CD14-positive monocyte (primary cell): Measurements from ENCODE around the gene FBL. TPM values are rescaled to one million over a fixed set of nuclear protein-coding genes. Genes with fewer than 3 reads are reported as not detected.
A peak's percentile ranks its signal among the peaks of the same experiment; 100 is the strongest.

Source experiments
- DNase-seq, 3 donors: peaks; one replicate each; pipeline ENCODE4 v3.0.0-alpha.2; 2011 to 2022
- H2AFZ ChIP-seq: 2 replicates; pipeline ENCODE4 v1.6.0; 2012; ENCODE audit warnings: mild to moderate bottlenecking, low read depth, low read length, inconsistent platforms; ENCODE audit not compliant: insufficient read depth, poor library complexity, severe bottlenecking
- H3K27ac ChIP-seq, 2 donors: 1 replicate in 1 of 2; 2 replicates in 1 of 2; pipeline ENCODE4 v1.5.1; 2012 to 2013; ENCODE audit warnings: low read length in 2 of 2, control low read depth in 1 of 2, inconsistent platforms in 1 of 2, low read depth in 1 of 2, mild to moderate bottlenecking in 1 of 2
- H3K27me3 ChIP-seq, 2 donors: one replicate each; pipeline versions ENCODE4 v1.6.0 to v1.6.1; 2011 to 2013; ENCODE audit warnings: low read length in 2 of 2; ENCODE audit not compliant: control insufficient read depth in 2 of 2, insufficient read depth in 2 of 2
- H3K36me3 ChIP-seq, 2 donors: replicated peaks in 1 of 2; 1 replicate in 1 of 2; 2 replicates in 1 of 2; pipeline versions ENCODE4 v1.5.1 to v1.6.1; 2012 to 2013; ENCODE audit warnings: low read length in 2 of 2, control low read depth in 1 of 2, inconsistent platforms in 1 of 2, mild to moderate bottlenecking in 1 of 2; ENCODE audit not compliant: insufficient read depth in 2 of 2, control insufficient read depth in 1 of 2
- H3K4me1 ChIP-seq, 2 donors: 1 replicate in 1 of 2; 2 replicates in 1 of 2; pipeline versions ENCODE4 v1.5.1 to v1.6.1; 2012 to 2013; ENCODE audit warnings: low read length in 2 of 2, control low read depth in 1 of 2, inconsistent platforms in 1 of 2, mild to moderate bottlenecking in 1 of 2, moderate library complexity in 1 of 2; ENCODE audit not compliant: insufficient read depth in 2 of 2, control insufficient read depth in 1 of 2
- H3K4me2 ChIP-seq: replicated peaks from 2 replicates; pipeline ENCODE3; 2012; ENCODE audit warnings: low read length, moderate library complexity, mild to moderate bottlenecking; ENCODE audit not compliant: poor library complexity, severe bottlenecking; ENCODE audit errors: extremely low read depth
- H3K4me3 ChIP-seq, 3 experiments: fragments of 200-600 bp in 1 of 3; sonication (generic) in 1 of 3; replicated peaks in 1 of 3; 1 replicate in 2 of 3; 2 replicates in 1 of 3; pipeline ENCODE4 v1.5.1; 2011 to 2013; ENCODE audit warnings: low read length in 3 of 3, mild to moderate bottlenecking in 3 of 3, control low read depth in 2 of 3, low read depth in 2 of 3, inconsistent platforms in 1 of 3, moderate library complexity in 1 of 3
- H3K79me2 ChIP-seq: 2 replicates; pipeline ENCODE4 v1.6.0; 2012; ENCODE audit warnings: mild to moderate bottlenecking, control low read depth, inconsistent platforms, low read length, moderate library complexity; ENCODE audit not compliant: insufficient read depth
- H3K9ac ChIP-seq: 2 replicates; pipeline ENCODE4 v1.6.0; 2017; ENCODE audit warnings: low read length, mild to moderate bottlenecking; ENCODE audit not compliant: insufficient read depth, poor library complexity, severe bottlenecking
- H3K9me3 ChIP-seq, 2 donors: replicated peaks in 1 of 2; 1 replicate in 1 of 2; 2 replicates in 1 of 2; pipeline versions ENCODE4 v1.5.1 to v1.6.1; 2012 to 2013; ENCODE audit warnings: low read length in 2 of 2, control low read depth in 1 of 2; ENCODE audit not compliant: control insufficient read depth in 1 of 2, insufficient read depth in 1 of 2
- H4K20me1 ChIP-seq: 2 replicates; pipeline ENCODE4 v1.6.0; 2012; ENCODE audit warnings: mild to moderate bottlenecking, low read length, control low read depth, moderate library complexity; ENCODE audit not compliant: insufficient read depth
- H3K27ac Mint-ChIP-seq, 7 donors: one replicate each; pipeline ENCODE4 v1.8.0; 2020; ENCODE audit warnings: mild to moderate bottlenecking in 7 of 7, mixed read lengths in 7 of 7, moderate library complexity in 6 of 7, inconsistent platforms in 2 of 7
- H3K27me3 Mint-ChIP-seq, 3 donors: one replicate each; pipeline ENCODE4 v1.8.0; 2021 to 2022; ENCODE audit warnings: low read depth in 3 of 3, mild to moderate bottlenecking in 3 of 3, mixed read lengths in 3 of 3, moderate library complexity in 3 of 3, inconsistent platforms in 1 of 3
- H3K36me3 Mint-ChIP-seq, 2 donors: one replicate each; pipeline ENCODE4 v1.8.0; 2020; ENCODE audit warnings: mixed read lengths in 2 of 2, inconsistent platforms in 1 of 2, mild to moderate bottlenecking in 1 of 2
- H3K4me1 Mint-ChIP-seq: one replicate; pipeline ENCODE4 v1.8.0; 2020; ENCODE audit warnings: mild to moderate bottlenecking, mixed read lengths
- H3K4me3 Mint-ChIP-seq, 2 donors: one replicate each; pipeline ENCODE4 v1.8.0; 2020; ENCODE audit warnings: mild to moderate bottlenecking in 2 of 2, mixed read lengths in 2 of 2, moderate library complexity in 1 of 2
- H3K9me3 Mint-ChIP-seq, 7 donors: one replicate each; pipeline ENCODE4 v1.8.0; 2020 to 2022; ENCODE audit warnings: mixed read lengths in 7 of 7, mild to moderate bottlenecking in 6 of 7, moderate library complexity in 6 of 7, inconsistent platforms in 2 of 7
- CTCF ChIP-seq: fragments of 200-600 bp; IDR thresholded peaks from one replicate; pipeline ENCODE4 v1.8.0; 2022; ENCODE audit warnings: antibody characterized with exemption, mild to moderate bottlenecking
- WGBS: methylation state at CpG from one replicate; pipeline ENCODE4 v1.1.5; 2013; ENCODE audit warnings: missing lambda C conversion rate; ENCODE audit not compliant: insufficient coverage; 5-methylcytosine and 5-hydroxymethylcytosine counted together
- intact Hi-C, 2 donors: fragments of 100-400 bp; cut with micrococcal nuclease; formaldehyde crosslinking; loops; one replicate each; pipeline versions ENCODE4 v1.15.0 to v1.15.1; 2023
- polyA plus RNA-seq, 3 donors: library from polyadenylated mRNA; depleted of rRNA in 1 of 3; unstranded in 2 of 3; stranded (reverse) in 1 of 3; fragments of 300-500 nt in 2 of 3; fragments of >200 nt in 1 of 3; fragmentation: Illumina TruSeq in 2 of 3; gene quantifications; 1 replicate in 2 of 3; 2 replicates in 1 of 3; pipeline ENCODE4 v1.2.3, GENCODE V29; 2012 to 2021

Gene FBL
- polyA plus RNA-seq, 3 donors: 57.1 to 157 (median 60.3) TPM

DNA sequence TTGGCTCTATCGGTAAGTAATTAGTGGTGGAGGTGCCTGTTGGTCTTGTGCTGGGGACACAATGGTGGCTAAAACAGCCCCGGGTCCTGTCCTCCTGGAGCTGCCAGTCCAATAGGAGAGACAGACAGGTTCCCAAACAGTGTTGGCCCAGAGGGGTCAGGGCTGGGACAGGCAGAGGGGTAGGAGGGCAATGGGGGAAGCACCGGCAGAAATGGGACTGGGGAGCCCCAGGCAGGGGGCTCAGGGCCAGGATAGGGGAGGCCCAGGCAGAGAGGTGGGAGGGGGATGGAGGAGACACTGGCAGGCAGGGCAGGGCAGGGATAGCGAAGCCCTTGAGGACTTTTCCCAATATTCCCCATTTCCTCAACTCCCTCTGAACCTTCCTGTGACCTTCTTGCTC is 2.2 kb upstream of the FBL start:
- TF ChIP-seq CTCF: no peak
- H4K20me1 ChIP-seq: peaks cover 3% of the 10 kb centered on the region
- H3K4me2 ChIP-seq: no peak overlapping the region
- WGBS: 94% methylated on average over 3 of the region's 4 CpGs
- H3K9me3 Mint-ChIP-seq: peaks cover 0 to 1% (median 0%) of the 10 kb centered on the region in 7 donors
- no peak overlapping the region for H3K9ac ChIP-seq
- no peak overlapping the region for H3K27ac ChIP-seq
- H3K79me2 ChIP-seq: peaks cover 27% of the 10 kb centered on the region
- intact Hi-C loops: no loop called here
- H3K4me3 Mint-ChIP-seq: no peak overlapping the region
- no peaks in the 10 kb centered on the region for H3K27me3 ChIP-seq
- peaks cover 0 to 3% (median 1%) of the 10 kb centered on the region in 3 donors for H3K27me3 Mint-ChIP-seq
- DNase-seq: no peak
- no peaks in the 10 kb centered on the region for H3K36me3 Mint-ChIP-seq
- H3K36me3 ChIP-seq: no peaks in the 10 kb centered on the region
- peaks cover 28 to 39% of the 10 kb centered on the region in 2 donors for H3K4me1 ChIP-seq
- H3K27ac Mint-ChIP-seq: peak overlapping the region in 1 of 7 donors; percentile 9
- no peak overlapping the region for H3K4me3 ChIP-seq
- H3K9me3 ChIP-seq: no peaks in the 10 kb centered on the region
- H2AFZ ChIP-seq: peak overlapping the region; percentile 29
- H3K4me1 Mint-ChIP-seq: peaks cover 34% of the 10 kb centered on the region

DNA sequence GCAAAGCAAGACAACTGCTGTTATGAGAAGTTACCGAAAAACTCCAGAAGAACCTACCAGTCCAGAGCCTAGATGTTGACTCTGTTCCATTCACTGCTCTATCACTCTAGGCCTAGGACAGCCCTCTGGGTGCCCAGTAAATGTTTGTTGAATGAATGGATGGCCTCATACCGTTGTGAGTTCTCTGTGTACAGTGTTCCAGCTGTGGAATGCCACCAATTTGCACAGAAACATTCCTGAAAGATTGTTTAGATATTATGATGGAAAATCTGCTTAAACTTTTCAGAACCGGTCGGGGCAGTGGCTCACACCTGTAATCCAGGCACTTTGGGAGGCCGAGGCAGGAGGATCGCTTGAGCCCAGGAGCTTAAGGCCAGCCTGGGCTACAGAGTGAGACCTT is 1.3 kb upstream of the FBL start:
- H4K20me1 ChIP-seq: peaks cover 11% of the 10 kb centered on the region
- H3K36me3 ChIP-seq: no peaks in the 10 kb centered on the region
- intact Hi-C loops: no loop called here
- TF ChIP-seq CTCF: no peak
- H3K4me1 Mint-ChIP-seq: peaks cover 41% of the 10 kb centered on the region
- H3K27me3 Mint-ChIP-seq: peaks cover 0 to 1% (median under 1%) of the 10 kb centered on the region in 3 donors
- WGBS: 97% methylated on average over 5 of the region's 6 CpGs
- no peak overlapping the region for H3K4me2 ChIP-seq
- peaks cover 28 to 39% of the 10 kb centered on the region in 2 donors for H3K4me1 ChIP-seq
- no peak overlapping the region for H3K9ac ChIP-seq
- no peaks in the 10 kb centered on the region for H3K9me3 ChIP-seq
- no peak overlapping the region for H3K4me3 Mint-ChIP-seq
- peaks cover 0 to 1% (median 0%) of the 10 kb centered on the region in 7 donors for H3K9me3 Mint-ChIP-seq
- no peaks in the 10 kb centered on the region for H3K27me3 ChIP-seq
- DNase-seq: no peak
- H3K36me3 Mint-ChIP-seq: no peaks in the 10 kb centered on the region
- H3K27ac Mint-ChIP-seq: no peak overlapping the region
- no peak overlapping the region for H3K4me3 ChIP-seq
- no peak overlapping the region for H3K27ac ChIP-seq
- peaks cover 36% of the 10 kb centered on the region for H3K79me2 ChIP-seq
- H2AFZ ChIP-seq: peak overlapping the region; percentile 93
